GM12878 (cell line): ENCODE results near the gene SNX8.

ENCODE experiments used
- CREM ChIP-seq: IDR thresholded peaks from 2 replicates; pipeline ENCODE4 v1.6.1; 2014; ENCODE audit warnings: antibody characterized with exemption, low read depth
- CTCF ChIP-seq, 3 experiments: IDR thresholded peaks in 2 of 3; conservative IDR thresholded peaks in 1 of 3; 2 replicates each; pipeline ENCODE4 v1.5.1; 2011; ENCODE audit warnings: low read depth in 3 of 3, low read length in 3 of 3, mild to moderate bottlenecking in 3 of 3, control low read depth in 2 of 3, moderate library complexity in 2 of 3, inconsistent platforms in 1 of 3, mixed read lengths in 1 of 3; ENCODE audit not compliant: control insufficient read depth in 2 of 3, insufficient read depth in 1 of 3; ENCODE audit errors: extremely low read depth in 1 of 3
- PAX5 ChIP-seq: IDR thresholded peaks from 2 replicates; pipeline ENCODE4 v1.6.1; 2011; ENCODE audit warnings: low read depth, low read length, borderline replicate concordance
- REST ChIP-seq: IDR thresholded peaks from 2 replicates; pipeline ENCODE4 v1.6.1; 2012; ENCODE audit warnings: mild to moderate bottlenecking, low read depth, low read length
- TF ChIP-seq, protein P1 (sequence below): IDR thresholded peaks from 2 replicates; pipeline ENCODE4 v1.6.1; 2011; ENCODE audit warnings: borderline replicate concordance, low read depth, mild to moderate bottlenecking, moderate library complexity, mixed read lengths, low read length; ENCODE audit not compliant: insufficient read depth; ENCODE audit errors: extremely low read length

- no peak for TF ChIP-seq REST
- no peak for TF ChIP-seq CTCF (IDR thresholded peaks at IDR 0.05 in 2 of 3, conservative IDR thresholded peaks at IDR 0.05 in 1 of 3; ENCODE audit: control insufficient read depth in 2 of 3, extremely low read depth in 1 of 3, insufficient read depth in 1 of 3, low read depth in 3 of 3, low read length in 3 of 3)
- TF ChIP-seq, protein P1, sequence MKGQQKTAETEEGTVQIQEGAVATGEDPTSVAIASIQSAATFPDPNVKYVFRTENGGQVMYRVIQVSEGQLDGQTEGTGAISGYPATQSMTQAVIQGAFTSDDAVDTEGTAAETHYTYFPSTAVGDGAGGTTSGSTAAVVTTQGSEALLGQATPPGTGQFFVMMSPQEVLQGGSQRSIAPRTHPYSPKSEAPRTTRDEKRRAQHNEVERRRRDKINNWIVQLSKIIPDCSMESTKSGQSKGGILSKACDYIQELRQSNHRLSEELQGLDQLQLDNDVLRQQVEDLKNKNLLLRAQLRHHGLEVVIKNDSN = no peak
- no peak for TF ChIP-seq CREM
- no peak for TF ChIP-seq PAX5
These were observed 109.8 kb downstream of the SNX8 start for GRCh38 chr7:2204446-2204845.
